OCI-LY1 (cell line): ENCODE measurements around the gene CST8.

ENCODE experiments used
- CTCF ChIP-seq: fragments of 200-600 bp; sonication (generic), shearing (Covaris generic); IDR thresholded peaks from 2 replicates; pipeline ENCODE4 v1.5.1; 2017; ENCODE audit warnings: mild to moderate bottlenecking, antibody characterized with exemption, low read length, moderate library complexity, mixed read lengths
- EZH2 ChIP-seq: fragments of 200-600 bp; sonication (generic), shearing (Covaris generic); IDR thresholded peaks from 2 replicates; pipeline ENCODE4 v1.8.0; 2017; ENCODE audit warnings: borderline replicate concordance, mixed run types, mild to moderate bottlenecking, antibody characterized with exemption, low read length, moderate library complexity, mixed read lengths

GRCh38 chr20:23448167-23448566 is 42.8 kb upstream of the CST8 start:
- TF ChIP-seq CTCF (no peak), EZH2 (no peak)
